ENCODE measurements around the gene RAB10.
A peak's percentile ranks its signal among the peaks of the same experiment; 100 is the strongest.

RAB10 gene

DNA sequence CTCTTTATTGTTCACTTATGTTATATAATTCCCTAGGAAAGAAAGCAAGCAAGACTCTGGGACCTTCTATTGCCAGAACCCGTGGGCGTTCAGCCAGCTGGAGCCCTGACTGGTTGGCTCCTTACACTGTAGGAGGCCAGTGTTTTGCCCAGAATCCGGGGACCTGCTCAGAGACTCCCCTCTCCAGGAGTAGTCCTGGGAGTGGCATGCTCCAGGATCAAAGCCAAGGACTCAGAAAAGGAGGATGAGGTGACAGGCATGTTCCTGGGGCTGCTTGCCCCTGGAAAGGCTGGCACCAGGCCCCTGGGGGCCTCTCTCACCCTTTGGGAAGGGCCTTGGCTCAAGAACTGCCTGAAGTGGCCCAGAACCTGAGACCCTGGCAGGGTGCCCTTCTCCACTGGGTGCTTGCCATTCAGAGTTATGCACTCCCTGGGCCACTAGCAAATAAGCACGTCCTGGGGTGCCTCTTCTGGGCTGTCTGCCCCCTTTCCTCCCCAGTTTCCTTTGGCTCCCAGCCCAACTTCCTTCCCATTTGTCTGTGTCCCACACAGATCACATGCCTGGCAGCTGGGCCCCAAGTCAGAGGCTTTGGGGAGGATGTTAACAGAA, 32.0 kb upstream of the RAB10 start:
- Histone ChIP-seq H3K4me3 (ENCODE audit: low read depth, low read length) (no peak overlapping the region), H3K36me3 (replicated peaks) (no peaks in the 10 kb centered on the region), H3K27me3 (replicated peaks) (no peaks in the 10 kb centered on the region), H3K27ac (no peak overlapping the region)
- TF ChIP-seq, protein P1, sequence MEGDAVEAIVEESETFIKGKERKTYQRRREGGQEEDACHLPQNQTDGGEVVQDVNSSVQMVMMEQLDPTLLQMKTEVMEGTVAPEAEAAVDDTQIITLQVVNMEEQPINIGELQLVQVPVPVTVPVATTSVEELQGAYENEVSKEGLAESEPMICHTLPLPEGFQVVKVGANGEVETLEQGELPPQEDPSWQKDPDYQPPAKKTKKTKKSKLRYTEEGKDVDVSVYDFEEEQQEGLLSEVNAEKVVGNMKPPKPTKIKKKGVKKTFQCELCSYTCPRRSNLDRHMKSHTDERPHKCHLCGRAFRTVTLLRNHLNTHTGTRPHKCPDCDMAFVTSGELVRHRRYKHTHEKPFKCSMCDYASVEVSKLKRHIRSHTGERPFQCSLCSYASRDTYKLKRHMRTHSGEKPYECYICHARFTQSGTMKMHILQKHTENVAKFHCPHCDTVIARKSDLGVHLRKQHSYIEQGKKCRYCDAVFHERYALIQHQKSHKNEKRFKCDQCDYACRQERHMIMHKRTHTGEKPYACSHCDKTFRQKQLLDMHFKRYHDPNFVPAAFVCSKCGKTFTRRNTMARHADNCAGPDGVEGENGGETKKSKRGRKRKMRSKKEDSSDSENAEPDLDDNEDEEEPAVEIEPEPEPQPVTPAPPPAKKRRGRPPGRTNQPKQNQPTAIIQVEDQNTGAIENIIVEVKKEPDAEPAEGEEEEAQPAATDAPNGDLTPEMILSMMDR (IDR thresholded peaks at IDR 0.05; ENCODE audit: low read depth, low read length, missing control alignments), result no peak
- no peak for DNase-seq
- in situ Hi-C loops (cut with HindIII; ENCODE audit: low pct_ligation_motif_present, low sequenced_read_pairs), result no loop called here

DNA sequence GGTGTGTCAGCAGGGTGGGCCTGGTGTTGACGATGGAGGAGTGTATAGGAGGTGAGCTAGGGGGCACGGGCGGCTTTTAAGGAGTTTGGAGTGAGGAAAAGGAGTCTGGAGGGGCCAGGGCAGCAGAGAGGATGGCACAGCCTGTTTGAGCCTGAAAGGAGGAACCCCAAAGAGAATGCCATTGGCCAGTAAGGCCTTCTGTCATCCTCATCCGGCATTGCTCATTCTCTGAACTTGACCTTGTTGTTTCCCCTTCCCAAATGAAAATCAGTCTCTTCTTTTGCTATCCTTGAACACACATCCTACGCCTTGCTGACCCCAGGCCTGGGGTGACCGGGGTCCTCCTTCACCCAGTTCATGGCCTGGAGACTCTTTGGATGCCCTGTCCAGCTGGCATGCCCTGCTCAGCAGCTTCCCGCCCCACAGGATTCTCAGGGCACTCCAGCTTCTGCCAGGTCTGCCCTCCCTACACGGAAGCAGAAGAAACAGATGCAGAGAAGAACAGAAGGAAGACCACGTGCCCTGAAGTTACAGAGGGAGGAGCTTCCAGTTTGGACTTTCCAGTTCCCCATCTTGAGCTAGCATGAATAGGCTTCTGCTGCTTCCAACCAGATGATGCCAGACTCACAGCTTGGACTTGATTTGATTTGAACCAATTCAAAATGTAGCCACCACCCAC, 31.1 kb upstream of the RAB10 start:
- no peak overlapping the region for H3K27ac ChIP-seq
- H3K4me3 ChIP-seq (ENCODE audit: low read depth, low read length), result no peak overlapping the region
- no peaks in the 10 kb centered on the region for H3K27me3 ChIP-seq (replicated peaks)
- in situ Hi-C loops (cut with HindIII; ENCODE audit: low pct_ligation_motif_present, low sequenced_read_pairs), result no loop called here
- TF ChIP-seq, protein P1 (IDR thresholded peaks at IDR 0.05; ENCODE audit: low read depth, low read length, missing control alignments), result no peak
- H3K36me3 ChIP-seq (replicated peaks), result no peaks in the 10 kb centered on the region
- DNase-seq, result no peak

DNA sequence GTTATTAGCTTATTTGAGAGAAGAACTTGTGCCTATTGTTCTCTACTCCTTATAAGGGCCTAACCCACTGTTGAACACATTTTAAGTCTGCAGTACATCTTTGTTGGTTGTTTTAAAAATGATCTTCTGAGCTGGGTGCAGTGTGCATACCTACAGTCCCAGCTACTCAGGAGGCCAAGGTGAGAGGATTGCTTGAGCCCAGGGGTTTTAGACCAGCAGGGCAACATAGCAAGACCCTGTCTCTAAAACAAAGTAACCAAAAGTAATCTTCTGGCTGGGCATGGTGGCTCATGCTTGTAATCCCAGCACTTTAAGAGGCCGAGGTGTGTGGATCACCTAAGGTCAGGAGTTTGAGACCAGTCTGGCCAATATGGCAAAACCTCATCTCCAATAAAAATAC, 25.8 kb upstream of the RAB10 start:
- TF ChIP-seq, protein P1 (IDR thresholded peaks at IDR 0.05; ENCODE audit: low read depth, low read length, missing control alignments), result no peak
- no peak overlapping the region for H3K27ac ChIP-seq
- H3K27me3 ChIP-seq (replicated peaks), result no peaks in the 10 kb centered on the region
- H3K36me3 ChIP-seq (replicated peaks), result no peaks in the 10 kb centered on the region
- in situ Hi-C loops (cut with HindIII; ENCODE audit: low pct_ligation_motif_present, low sequenced_read_pairs), result no loop called here
- H3K4me3 ChIP-seq (ENCODE audit: low read depth, low read length), result no peak overlapping the region
- DNase-seq, result no peak

DNA sequence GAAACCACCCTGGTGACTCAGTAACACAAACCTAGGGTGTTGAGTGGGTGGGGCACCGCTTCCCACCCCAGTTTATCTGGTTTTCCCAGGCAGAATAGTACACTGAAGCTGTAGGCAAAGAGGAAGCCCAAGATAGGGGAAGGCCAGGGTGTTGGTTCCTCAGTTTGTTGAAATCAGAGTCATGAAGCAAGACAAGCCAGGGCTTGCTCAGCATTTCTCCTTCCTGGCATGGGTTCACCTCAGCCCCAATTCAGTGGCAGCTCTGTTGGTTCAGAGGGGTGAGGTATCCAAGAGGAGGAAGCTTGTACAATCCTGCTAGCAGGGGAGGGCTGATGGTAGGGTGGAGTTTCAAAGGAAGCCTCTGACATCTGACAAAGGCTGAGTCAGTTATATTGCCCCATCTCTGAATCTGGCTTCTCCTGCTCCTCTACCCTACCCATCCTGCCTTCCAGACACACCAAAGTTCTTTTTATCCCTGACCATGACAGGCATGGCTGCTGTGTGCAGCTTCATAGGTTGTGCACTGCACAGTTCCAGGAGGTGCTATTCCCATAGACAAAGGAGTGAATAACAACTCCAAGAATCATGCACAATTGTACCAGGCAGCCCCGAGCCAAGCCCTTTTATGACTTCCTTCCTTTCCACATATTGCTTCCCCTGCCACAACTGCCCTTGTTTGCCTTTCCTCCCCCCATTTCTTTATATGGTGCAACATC, 24.9 kb upstream of the RAB10 start:
- peak; percentile 57 for DNase-seq
- TF ChIP-seq, protein P1 (IDR thresholded peaks at IDR 0.05; ENCODE audit: low read depth, low read length, missing control alignments), result no peak
- no peaks in the 10 kb centered on the region for H3K27me3 ChIP-seq (replicated peaks)
- no peaks in the 10 kb centered on the region for H3K36me3 ChIP-seq (replicated peaks)
- in situ Hi-C loops (cut with HindIII; ENCODE audit: low pct_ligation_motif_present, low sequenced_read_pairs), result no loop called here
- H3K27ac ChIP-seq, result no peak overlapping the region
- no peak overlapping the region for H3K4me3 ChIP-seq (ENCODE audit: low read depth, low read length)

DNA sequence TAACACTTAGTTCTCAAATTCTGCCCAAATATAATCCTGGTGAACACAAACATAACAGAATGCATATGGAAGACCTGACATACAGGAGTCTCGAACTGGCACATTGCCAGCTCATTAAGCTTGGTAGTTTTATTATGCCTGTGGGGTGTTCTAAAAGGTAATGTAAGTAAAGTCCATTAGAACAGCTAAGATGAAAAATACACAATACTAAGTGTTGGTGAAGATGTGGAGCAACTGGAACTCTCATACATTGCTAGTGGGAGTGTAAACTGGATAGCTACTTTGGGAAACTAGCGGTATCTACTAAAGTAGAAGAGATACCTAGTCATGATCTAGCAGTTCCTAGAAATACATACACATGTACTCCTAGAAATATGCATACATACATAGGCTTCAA, 24.3 kb upstream of the RAB10 start:
- Histone ChIP-seq H3K27ac (no peak overlapping the region), H3K36me3 (replicated peaks) (no peaks in the 10 kb centered on the region), H3K27me3 (replicated peaks) (no peaks in the 10 kb centered on the region), H3K4me3 (ENCODE audit: low read depth, low read length) (no peak overlapping the region)
- DNase-seq, result no peak
- in situ Hi-C loops (cut with HindIII; ENCODE audit: low pct_ligation_motif_present, low sequenced_read_pairs), result no loop called here
- TF ChIP-seq, protein P1 (IDR thresholded peaks at IDR 0.05; ENCODE audit: low read depth, low read length, missing control alignments), result no peak
